Measurements from ENCODE around the gene SPOCK1.

GRCh38 chr5:137128012-137128411, 371.1 kb downstream of the SPOCK1 start:
- TF ChIP-seq CTCF (IDR thresholded peaks at IDR 0.05; ENCODE audit: low read depth, low read length, missing input control) (no peak), ATF3 (IDR thresholded peaks at IDR 0.05) (no peak), HNF4G (IDR thresholded peaks at IDR 0.05) (no peak), YY1 (IDR thresholded peaks at IDR 0.05) (no peak), REST (IDR thresholded peaks at IDR 0.05) (no peak), JUND (IDR thresholded peaks at IDR 0.05) (no peak), RAD21 (IDR thresholded peaks at IDR 0.05) (no peak), TAF1 (conservative IDR thresholded peaks at IDR 0.05) (no peak), MAX (IDR thresholded peaks at IDR 0.05) (no peak), NR2F2 (IDR thresholded peaks at IDR 0.05) (no peak), GABPA (IDR thresholded peaks at IDR 0.05 in 1 of 2, conservative IDR thresholded peaks at IDR 0.05 in 1 of 2) (no peak), ZBTB33 (IDR thresholded peaks at IDR 0.05) (no peak), FOXA2 (IDR thresholded peaks at IDR 0.05) (no peak), SP1 (IDR thresholded peaks at IDR 0.05) (no peak)
